Cardiac muscle cell (in vitro differentiated cells and primary cell): ENCODE data around the gene LRRC41. TPM values are rescaled to one million over a fixed set of nuclear protein-coding genes. Genes with fewer than 3 reads are reported as not detected.
"Not testable (repeated sequence)": the region's sequence is repeated elsewhere in the genome, so short reads cannot be mapped to it uniquely, and the experiment has no call there.

Experiments
- DNase-seq, 2 donors: peaks; one replicate each; pipeline versions ENCODE4 v3.0.0 to v3.0.0-alpha.2; 2010 to 2017; ENCODE audit warnings: low read depth in 1 of 2, low spot score in 1 of 2
- H3K27ac ChIP-seq: fragments of 200-600 bp; sonication (generic); 2 replicates; pipeline ENCODE4 v1.5.1; 2016
- H3K27me3 ChIP-seq: fragments of 200-600 bp; sonication (generic); 2 replicates; pipeline ENCODE4 v1.6.0; 2016; ENCODE audit warnings: control low read depth
- H3K36me3 ChIP-seq: fragments of 200-600 bp; sonication (generic); 2 replicates; pipeline ENCODE4 v1.5.1; 2016; ENCODE audit warnings: control low read depth
- H3K4me1 ChIP-seq: fragments of 200-600 bp; sonication (generic); 2 replicates; pipeline ENCODE4 v1.8.1; 2017; ENCODE audit warnings: low read depth, mild to moderate bottlenecking, mixed run types
- H3K4me3 ChIP-seq: fragments of 200-600 bp; sonication (generic); 2 replicates; pipeline ENCODE4 v1.5.1; 2016; ENCODE audit warnings: mild to moderate bottlenecking
- H3K9me3 ChIP-seq: fragments of 200-600 bp; sonication (generic); 2 replicates; pipeline ENCODE4 v1.5.1; 2017; ENCODE audit warnings: low read depth, mild to moderate bottlenecking, control low read depth
- polyA plus RNA-seq: library from polyadenylated mRNA; unstranded; fragments of >200 nt; fragmentation: Nextera tagmentation; extraction: Ambion mirVana; gene quantifications from 2 replicates; pipeline ENCODE4 v1.2.1, GENCODE V29; 2016
- total RNA-seq: library from RNA; depleted of rRNA; stranded (reverse); fragments of >200 nt; gene quantifications from 2 replicates; pipeline ENCODE4 v1.2.3, GENCODE V29; 2016
- TF ChIP-seq, protein P1 (sequence below): IDR thresholded peaks from 2 replicates; pipeline ENCODE4 v1.5.1; 2012; ENCODE audit warnings: low read depth, mild to moderate bottlenecking, low read length

LRRC41 gene
- total and polyA plus RNA-seq, 2 experiments from 2014 or later = 130 to 151 TPM

DNA sequence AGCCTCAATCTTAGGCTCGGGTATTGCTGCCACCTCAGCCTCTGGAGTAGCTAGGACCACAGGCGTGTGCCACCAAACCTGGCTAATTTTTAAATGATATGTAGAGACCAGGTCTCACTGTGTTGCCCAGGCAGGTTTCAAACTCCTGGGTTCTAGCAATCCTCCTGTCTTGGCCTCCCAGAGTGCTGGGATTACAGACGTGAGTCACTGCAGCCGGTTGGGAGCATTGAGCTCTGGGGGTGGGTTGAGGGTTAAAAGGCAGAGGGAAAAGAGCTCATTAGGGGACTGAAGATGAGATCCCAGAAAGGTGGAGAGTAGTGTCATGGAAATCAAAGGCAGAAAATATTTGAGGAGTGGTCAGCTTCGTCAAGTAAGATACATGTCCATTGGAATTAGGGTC is 48.7 kb downstream of the LRRC41 start:
- Histone ChIP-seq H3K9me3 (no peaks in the 10 kb centered on the region), H3K27ac (no peak overlapping the region), H3K27me3 (no peaks in the 10 kb centered on the region), H3K4me1 (no peaks in the 10 kb centered on the region), H3K4me3 (no peak overlapping the region), H3K36me3 (peaks cover 3% of the 10 kb centered on the region)
- TF ChIP-seq, protein P1, sequence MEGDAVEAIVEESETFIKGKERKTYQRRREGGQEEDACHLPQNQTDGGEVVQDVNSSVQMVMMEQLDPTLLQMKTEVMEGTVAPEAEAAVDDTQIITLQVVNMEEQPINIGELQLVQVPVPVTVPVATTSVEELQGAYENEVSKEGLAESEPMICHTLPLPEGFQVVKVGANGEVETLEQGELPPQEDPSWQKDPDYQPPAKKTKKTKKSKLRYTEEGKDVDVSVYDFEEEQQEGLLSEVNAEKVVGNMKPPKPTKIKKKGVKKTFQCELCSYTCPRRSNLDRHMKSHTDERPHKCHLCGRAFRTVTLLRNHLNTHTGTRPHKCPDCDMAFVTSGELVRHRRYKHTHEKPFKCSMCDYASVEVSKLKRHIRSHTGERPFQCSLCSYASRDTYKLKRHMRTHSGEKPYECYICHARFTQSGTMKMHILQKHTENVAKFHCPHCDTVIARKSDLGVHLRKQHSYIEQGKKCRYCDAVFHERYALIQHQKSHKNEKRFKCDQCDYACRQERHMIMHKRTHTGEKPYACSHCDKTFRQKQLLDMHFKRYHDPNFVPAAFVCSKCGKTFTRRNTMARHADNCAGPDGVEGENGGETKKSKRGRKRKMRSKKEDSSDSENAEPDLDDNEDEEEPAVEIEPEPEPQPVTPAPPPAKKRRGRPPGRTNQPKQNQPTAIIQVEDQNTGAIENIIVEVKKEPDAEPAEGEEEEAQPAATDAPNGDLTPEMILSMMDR = no peak
- DNase-seq = no peak

DNA sequence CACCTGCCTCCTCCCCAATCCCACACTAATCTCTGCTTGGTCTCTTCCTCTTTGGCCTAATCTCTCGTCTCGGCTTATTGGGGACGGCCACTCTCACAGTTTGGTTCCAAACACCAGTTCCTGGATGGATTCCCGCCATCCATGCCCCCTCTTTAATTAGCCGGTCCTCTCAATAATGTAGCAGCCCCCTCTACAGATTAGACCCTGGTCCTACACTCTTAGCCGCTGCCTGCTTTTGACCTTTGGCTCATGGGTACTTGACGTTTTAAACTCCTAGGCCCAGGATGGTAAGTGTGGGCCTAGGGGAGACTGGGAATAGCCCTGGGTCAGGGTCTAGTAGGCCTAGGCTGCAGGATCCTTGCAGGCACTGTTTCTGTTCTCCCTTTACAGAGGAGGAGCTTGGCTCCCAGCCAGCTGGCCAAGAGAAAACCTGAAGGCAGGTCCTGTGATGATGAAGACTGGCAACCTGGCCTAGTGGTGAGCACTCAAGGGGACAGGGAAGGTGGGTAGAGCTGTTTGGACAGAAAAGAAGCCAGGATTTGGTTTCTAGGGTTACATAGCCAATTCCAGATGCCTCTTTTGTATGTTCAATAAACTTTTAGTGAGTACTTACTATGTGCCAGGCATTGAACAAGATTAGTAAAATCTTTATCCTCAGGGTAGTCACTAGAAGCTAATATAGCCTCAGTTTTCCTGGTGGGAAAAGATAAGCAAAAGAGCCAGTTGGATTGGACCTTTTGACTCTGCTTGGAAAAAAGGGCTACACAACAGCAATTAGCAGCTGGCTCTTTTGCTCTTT is 55.1 kb downstream of the LRRC41 start:
- H3K4me3 ChIP-seq = peak overlapping the region; percentile 77
- H3K9me3 ChIP-seq = no peaks in the 10 kb centered on the region
- H3K36me3 ChIP-seq = peaks cover 3% of the 10 kb centered on the region
- peak in 1 of 2 donors; percentile 21 for DNase-seq
- TF ChIP-seq, protein P1 = no peak
- no peaks in the 10 kb centered on the region for H3K4me1 ChIP-seq
- H3K27ac ChIP-seq = no peak overlapping the region
- H3K27me3 ChIP-seq = no peaks in the 10 kb centered on the region

DNA sequence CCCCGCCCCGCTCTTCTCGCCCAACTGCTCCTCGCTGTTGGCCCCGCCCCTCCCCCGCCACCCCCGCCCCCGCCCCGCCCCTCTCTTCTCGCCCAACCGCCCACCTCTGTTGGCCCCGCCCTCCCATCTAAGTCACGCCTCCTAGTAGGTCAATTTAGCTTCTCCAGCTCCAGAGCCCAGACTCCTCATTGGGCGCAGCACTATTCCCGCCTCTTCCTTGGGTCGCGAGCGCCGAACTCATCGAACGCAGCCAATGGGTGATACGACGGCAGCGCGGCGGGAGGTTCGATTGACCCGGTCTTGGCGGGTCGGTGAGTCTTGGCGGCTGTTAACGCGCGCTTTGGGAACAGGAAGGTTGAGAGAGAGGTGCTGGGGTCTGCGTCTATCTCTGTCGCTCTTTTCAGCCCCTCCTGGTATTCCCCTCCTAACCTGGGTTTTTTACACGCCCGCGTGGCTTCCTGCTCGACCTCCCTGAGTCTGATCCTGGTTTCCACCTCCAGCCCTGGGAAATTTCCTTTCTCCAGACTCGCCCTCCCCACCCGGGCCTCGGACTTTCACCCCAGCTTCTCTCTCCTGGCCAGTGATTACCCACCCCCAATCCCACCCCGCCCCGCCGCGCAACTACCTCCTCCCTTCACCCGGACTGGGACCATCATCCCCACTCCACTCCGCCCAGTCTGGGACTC is 55.8 kb downstream of the LRRC41 start, which contains the start of gene RAD54L:
Gene RAD54L (plus strand): TSS at position 328 of the 686 bp plus-strand sequence. CDS start 643 bp downstream, outside the sequence.
- peak within 1 kb of the TSS; percentile 81 for H3K27ac ChIP-seq
- TF ChIP-seq, protein P1 = no peak
- H3K36me3 ChIP-seq = peaks cover 3% of the 10 kb centered on the region
- H3K9me3 ChIP-seq = no peaks in the 10 kb centered on the region
- H3K4me3 ChIP-seq = peak within 1 kb of the TSS; percentile 77
- no peaks in the 10 kb centered on the region for H3K27me3 ChIP-seq
- peak; percentile 99 for DNase-seq
- no peaks in the 10 kb centered on the region for H3K4me1 ChIP-seq

DNA sequence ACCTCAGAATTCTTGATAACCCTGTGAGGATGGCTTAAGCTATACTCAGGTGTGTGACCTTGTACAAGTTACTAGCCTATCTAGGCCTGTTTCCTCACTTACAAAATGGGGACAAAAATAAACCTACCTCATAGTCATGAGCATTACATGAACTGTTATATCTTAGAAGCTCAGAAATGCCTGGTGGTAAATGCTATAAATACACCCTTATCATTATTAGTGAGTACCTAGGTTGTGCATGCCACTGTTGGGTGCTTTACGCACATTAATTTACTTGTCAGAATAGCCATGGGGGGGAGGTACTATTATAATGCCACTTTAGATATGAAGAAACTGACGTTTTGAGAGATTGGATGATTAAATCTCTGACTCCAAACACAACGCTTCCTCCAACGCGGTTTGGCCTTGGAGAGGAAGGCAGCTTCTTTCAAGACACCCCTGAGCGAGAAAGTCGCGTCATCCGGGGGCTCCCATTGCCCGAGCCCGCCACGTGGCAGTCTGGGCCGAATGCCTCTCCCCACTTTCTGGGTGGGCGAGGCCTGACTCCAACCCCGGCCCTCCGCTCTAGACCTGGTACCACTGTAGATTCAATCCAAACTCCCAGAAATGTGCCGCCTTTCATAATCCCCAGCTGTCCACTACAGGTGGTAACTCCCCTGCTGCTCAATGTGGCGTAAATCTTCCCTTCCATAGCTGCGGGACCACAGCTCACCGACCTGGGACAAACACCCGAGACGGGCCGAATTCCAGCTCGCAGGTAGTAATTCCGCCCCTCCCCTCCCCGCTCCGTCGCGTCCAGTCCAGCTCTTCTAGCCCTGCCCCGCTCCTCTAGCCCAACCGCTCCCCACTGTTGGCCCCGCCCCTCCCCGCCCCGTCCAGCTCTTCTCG is 56.6 kb downstream of the LRRC41 start:
- TF ChIP-seq, protein P1 = no peak
- H3K4me1 ChIP-seq = no peaks in the 10 kb centered on the region
- peak overlapping the region; percentile 46 for H3K4me3 ChIP-seq
- H3K27ac ChIP-seq = peak overlapping the region; percentile 81
- H3K36me3 ChIP-seq = peaks cover 3% of the 10 kb centered on the region
- H3K9me3 ChIP-seq = no peaks in the 10 kb centered on the region
- DNase-seq = peak in 1 of 2 donors; percentile 69
- H3K27me3 ChIP-seq = no peaks in the 10 kb centered on the region

DNA sequence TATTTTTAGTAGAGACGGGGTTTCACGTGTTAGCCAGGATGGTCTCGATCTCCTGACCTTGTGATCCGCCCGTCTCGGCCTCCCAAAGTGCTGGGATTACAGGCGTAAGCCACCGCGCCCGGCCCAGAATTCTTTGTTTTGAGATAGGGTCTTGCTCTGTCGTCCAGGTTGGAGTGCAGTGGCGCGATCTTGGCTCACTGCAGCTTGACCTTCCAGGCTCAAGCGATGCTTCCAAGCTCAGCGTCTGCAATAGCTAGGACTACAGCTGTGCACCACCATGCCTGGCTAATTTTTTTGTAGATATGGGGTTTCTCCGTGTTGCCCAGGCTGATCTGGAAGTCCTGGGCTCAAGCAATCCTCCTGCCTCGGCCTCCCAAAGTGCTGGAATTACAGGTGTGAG is 57.3 kb downstream of the LRRC41 start:
- H3K27ac ChIP-seq = peak overlapping the region; percentile 81
- H3K9me3 ChIP-seq, H3K27me3 ChIP-seq, H3K4me3 ChIP-seq, H3K36me3 ChIP-seq, H3K4me1 ChIP-seq, DNase-seq: not testable (repeated sequence)
